NCI-H146 (cell line): ENCODE data around the gene KCNAB1.
"Not testable (repeated sequence)": the region's sequence is repeated elsewhere in the genome, so short reads cannot be mapped to it uniquely, and the experiment has no call there.

Experiments used
- DNase-seq: peaks from one replicate; lab custom pipeline; 2025; lab: John Stamatoyannopoulos, UW

The KCNAB1 gene

DNA sequence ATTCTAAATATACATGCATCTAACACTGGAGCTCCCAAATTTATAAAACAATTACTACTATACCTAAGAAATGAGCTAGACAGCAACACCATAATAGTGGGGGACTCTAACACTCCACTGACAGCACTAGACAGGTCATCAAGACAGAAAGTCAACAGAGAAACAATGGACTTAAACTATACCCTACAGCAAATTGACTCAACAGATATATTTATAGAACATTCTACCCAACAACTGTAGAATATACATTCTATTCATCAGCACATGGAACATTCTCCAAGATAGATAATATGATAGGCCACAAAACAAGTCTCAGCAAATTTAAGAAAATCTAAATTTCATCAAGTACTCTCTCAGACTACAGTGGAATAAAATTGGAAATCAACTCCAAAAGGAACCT, 102.0 kb downstream of the KCNAB1 start:
- not testable (repeated sequence) for DNase-seq

DNA sequence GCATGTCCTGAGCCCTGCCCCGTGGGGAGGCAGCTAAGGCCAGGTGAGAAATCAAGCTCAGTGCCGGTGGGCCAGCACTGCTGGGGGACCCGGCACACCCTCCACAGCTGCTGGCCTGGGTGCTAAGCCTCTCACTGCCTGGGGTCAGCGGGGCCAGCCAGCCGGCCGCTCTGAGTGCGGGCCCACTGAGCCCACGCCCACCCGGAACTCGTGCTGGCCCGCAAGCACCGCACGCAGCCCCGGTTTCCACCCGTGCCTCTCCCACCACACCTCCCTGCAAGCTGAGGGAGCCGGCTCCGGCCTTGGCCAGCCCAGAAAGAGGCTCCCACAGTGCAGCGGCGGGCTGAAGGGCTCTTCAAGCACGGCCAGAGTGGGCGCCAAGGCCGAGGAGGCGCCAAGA, 103.7 kb downstream of the KCNAB1 start:
- not testable (repeated sequence) for DNase-seq

DNA sequence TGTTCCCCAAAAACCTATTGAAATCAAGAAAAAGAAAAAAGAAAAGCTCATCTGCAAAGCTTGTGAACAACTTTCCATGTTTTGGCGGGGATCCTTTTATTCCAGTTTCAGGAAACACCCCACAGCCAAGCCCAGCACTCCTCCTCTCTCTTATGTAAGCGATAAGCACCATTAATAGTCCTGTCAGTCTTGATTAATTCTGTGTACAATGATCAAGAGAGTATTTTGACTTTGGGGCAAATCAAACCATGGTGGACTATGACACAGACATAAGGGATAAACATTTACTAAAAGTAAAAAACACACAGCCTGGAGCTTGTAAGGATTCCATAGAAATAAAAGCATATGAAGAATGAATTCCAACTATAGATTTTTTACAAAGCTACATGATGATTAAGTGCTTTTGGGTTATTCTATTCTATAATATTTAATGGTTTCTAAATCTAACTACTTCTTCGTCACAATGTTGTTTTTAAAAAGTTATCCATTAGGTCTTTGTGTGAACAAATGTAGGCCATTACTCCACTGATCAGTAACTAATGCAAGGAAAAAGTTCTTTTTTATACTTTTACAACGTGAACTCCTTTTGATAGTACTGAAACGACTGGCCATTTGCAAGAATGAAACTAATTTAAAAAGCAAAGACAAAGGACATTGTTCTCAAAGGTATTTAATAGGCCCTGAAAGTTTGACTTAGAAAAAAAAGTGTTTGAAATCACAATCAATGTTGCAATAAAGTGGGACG, 106.5 kb downstream of the KCNAB1 start:
- no peak for DNase-seq

DNA sequence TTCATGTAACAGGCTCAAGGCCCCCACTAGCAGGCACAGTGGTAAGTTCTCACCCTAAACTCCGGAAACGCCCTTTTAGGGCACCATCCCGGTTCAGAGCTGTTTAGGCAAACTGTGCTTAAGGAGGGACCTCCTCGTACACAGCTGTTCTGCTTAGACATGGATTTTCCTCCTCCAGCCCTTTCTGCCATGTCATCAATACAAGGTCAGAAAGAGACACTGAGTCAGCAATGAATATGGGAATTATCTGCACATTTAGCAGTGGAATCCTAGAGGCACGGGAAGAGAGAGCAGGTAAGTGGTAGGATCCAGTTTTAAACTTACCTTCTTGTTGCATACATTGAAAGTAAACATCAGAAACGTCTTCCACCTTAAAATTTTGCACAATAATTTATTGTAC, 107.3 kb downstream of the KCNAB1 start:
- no peak for DNase-seq

DNA sequence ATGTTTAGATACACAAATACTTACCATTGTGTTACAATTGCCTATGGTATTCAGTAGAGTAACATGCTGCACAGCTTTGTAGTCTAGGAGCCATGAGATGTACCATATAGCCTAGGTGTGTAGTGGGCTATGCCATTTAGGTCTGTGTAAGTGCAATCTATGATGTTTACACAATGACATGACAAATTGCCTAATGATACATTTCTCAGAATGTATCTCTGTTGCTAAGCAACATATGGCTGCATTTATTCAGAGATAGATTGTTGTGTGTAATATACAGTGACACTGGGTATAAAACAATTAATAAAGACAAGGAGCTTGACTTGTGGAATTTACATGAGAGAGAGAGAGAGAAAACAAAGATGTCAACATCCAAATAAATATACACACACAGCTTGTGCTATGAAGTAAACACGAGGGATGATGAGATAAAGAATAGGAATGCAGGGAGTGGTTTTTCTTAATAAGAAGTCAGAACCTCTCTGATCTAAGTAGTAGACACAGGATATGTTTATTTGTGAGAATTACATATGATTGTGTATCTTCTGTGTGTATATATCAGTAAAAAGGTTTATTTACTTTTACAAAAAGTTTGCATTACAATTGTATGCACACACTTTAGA, 110.0 kb downstream of the KCNAB1 start:
- DNase-seq = no peak

DNA sequence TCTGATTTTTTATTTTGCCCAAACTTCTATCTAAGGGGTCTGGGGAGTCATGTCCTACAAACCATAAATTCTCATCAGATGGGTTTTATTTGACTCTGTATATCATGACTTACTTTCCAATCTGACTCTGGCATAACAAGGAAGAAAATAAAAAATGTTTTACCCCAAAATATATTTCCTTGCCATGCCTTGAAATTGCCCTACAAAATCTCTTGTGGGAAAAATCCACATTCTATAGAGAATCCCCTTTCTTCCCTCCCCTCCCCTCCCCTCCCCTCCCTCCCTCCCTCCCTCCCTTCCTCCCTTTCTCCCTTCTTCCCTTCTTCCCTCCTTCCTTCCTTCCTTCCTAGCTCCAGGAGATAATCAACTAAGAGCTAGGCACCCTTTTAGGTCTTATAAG, 110.8 kb downstream of the KCNAB1 start:
- DNase-seq = not testable (repeated sequence)

DNA sequence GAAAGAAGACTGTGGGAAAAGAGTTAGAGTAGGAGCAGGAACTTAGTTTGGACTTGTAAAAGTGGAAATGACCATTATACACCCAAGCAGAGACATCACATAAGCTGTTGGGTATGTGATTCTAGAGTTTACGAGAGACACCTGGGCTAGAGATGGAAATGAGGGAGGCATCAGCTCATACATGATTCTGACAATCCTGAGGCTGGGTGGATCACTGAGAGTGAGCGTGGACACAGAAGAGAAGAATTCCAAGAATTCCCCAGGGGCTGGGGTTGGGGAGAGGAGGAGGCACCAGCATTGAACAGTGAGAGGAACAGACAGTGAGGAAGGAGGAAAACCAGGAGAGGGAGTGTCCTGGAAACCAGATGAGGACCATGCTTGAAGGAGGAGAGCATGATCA, 113.5 kb downstream of the KCNAB1 start:
- DNase-seq = no peak

DNA sequence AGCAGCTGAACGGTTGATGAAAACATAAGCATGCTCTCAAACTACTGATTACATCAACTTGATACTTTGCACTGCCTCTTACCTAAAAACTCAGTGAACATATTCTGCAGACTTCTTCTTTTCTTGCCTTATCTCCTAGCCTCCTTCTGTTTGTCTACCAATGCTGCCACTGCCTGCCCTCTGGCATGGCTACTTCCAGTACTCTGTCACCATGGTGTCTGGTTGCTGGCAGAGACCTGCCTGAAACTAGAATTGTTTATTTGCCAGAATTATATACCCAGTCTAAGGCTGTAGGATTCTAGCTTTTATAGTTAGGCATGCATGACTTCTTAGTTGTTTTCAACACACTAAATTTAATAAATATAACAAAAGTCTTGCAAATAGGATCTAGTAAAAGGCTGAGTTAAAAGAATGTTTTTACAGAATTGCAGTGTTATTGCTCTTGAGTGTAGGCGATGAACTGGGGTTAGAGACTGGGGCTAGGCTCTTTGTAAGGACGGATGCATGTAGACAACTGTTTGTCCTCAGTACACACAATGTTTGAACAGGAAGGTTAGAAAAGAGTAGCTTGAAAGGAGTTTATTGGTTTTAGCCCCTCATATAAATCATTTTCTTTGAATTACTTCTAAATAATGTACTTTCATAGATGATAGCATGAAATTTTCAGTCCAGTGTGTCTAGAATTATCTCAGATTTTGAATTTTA, 116.3 kb downstream of the KCNAB1 start:
- no peak for DNase-seq

DNA sequence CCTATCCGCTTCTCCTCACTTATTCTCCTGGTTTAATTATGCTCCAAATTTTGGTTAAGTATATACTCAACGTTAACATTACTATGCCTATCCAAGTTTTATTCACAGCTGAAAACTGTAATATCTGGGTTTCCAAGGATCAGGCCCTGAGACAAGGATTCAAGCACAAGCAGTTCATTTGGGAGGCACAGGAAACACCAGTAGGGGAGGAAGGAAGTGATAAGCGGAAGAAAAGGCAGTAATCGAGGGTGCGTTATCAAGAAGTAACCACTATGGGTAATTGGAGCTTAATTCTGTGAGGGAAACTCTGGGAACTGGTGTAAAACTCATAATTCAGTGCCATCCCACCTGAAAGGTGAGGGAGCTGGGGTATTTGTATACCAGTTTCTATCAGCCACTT, 120.3 kb downstream of the KCNAB1 start:
- DNase-seq = no peak

DNA sequence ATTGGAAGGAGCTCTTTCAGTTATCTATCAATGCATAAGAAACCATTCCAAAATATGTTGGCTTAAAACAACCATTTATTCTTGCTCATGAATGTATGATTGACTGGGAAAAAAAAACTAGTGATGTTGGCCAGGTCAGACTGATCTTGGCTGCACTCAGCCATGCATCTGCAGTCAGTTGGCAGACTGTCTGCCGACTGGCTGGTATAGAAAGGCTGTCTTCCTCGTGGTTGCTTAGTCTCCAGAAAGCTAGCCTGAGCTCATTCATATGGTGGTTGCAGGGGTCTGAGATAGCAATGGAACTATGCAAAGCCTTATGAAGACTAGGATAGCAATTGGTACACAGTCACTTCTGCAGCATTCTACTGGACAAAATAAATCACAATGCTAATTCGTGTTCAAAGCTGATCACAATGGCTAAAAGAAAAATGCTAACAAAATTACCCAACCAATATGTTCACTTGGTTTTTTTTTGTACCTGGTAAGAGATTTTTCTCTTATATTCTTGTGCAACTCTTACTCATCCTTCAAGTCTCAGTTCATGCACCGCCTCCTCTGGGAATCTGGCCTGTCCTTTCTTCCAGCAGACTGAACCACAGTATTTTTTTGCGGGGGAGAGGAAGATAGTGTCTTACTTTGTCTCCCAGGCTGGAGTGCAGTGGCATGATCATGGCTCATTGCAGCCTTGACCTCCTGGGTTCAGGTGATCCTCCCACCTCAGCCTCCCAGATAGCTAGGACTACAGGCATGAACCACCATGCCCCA, 126.8 kb downstream of the KCNAB1 start:
- no peak for DNase-seq

DNA sequence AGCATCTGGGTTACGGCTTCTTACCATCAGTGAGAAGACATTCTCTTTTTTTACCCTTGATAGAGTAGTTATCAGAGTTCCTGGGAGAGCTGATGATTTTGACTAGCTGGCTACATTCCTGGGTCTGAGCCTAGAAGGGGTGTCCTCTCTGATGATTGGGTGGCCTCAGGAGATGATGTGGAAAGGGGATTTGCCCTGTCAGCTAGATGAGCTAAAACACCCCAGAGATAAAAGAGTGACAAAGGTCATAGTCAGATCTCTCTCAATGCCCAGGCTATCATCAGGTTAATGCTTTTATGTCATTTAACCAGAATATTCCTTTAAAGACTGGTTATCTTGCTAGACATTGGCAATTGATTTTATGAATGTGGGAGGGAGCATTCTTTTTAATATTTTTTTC, 130.2 kb downstream of the KCNAB1 start:
- no peak for DNase-seq

DNA sequence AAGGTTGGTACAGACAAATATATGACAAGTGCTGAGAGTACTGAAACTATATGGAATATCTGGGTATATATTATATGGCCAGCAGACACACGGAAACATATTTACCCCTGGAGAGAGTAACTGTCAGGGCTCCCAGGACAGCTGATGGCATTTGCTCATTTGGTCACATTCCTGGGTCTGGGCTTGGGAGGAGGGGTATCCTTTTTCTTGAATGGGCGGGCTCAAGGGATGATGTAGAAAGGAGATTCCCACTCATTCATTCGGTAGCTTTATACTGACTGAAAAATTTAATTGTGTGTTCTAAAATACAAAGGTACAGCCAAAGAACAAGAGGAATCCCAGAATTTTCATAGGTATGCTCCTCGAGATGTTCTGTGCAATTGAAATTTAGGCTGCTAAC, 131.0 kb downstream of the KCNAB1 start:
- DNase-seq = no peak

DNA sequence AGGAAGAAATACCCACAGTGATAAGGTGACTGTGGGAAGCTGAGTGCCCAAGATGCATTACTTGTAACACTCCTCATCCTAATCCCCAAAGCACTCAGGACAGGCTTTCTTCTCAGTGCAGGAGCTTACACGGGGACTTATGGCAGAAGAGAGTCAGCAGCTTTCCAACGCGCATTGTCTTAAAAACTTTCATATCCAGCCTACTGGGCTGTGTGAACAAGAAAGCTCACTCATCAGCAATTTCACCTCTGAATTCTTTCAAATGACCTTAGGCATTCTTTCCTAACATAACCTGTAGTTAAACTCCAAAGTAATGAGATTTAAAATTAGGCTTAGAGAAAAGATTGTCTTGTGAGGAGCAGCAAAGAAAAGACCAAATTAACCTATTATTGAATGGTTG, 132.3 kb downstream of the KCNAB1 start:
- DNase-seq = no peak

DNA sequence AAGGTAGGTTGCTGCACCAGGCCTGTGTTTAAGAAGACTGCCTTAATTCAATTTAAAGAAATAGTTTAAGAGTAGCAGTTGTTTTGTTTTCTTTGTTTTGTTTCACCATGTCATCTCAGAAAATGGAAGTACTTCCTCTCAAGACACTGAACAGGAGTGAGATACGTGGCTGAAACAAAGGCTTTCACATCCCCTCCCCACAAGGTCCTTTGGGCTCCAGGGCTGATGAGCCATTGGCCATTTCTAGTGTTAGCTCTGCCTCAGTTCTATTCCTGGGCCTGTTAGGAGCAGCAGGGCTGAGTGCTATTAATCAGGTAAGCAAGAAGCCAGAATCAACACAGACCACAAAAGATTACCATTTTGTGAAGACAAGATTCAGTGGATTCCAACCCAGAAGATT, 132.8 kb downstream of the KCNAB1 start:
- no peak for DNase-seq

DNA sequence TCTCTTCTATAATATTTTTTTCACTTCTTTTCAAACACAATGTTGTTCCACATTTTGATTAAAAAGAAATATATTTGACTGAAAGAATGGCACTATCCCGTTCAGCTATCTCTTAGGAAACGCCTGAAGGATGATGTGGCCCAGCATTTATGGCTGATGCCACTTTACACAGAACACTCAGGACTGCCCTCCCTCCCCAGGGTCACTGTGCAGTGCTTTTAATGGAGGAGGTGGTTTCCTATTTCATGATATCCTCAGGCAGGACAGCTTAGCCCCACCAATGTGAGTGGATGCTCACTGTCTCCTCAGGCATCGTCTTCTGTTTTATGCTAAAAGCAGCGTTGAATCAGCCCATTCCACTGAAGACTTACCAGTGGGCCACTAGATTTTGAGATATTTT, 135.9 kb downstream of the KCNAB1 start:
- DNase-seq = no peak

DNA sequence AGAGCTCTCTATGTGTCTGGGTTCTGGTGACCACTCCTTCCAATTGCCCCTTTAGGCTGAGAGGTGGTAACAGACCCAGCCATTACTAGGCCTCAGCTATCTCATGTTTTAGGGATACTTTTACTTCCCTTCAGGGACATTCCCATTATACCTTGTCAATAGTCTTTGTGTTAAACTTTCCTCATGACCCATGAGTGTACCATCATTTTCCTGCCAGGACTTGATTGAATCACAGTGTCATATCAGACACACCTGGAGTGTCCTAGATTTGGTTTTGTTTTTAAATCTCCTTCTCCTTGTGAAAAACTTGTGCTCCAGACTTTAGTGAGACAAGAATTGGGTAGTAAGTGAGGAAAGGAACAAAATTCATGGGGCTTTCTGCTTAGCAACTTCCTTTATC, 136.6 kb downstream of the KCNAB1 start:
- no peak for DNase-seq

DNA sequence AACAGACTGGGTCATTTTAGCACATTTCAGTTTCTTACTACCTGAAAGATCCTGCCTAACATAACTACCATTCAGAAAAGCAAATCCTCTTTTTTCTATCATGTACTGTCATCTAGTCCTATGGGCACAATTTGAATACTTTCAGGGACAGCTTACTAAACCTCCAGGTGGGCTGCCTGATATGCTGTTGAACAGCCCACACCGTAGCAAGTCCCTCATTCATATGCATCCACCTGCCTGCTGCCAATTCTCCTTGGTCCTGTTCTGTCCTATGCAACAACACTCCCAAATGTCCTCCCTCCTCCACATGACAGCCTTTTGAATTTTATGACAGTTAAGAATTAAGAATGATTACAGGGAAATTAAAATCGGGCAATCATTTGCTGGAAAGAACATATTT, 137.9 kb downstream of the KCNAB1 start:
- DNase-seq = no peak

DNA sequence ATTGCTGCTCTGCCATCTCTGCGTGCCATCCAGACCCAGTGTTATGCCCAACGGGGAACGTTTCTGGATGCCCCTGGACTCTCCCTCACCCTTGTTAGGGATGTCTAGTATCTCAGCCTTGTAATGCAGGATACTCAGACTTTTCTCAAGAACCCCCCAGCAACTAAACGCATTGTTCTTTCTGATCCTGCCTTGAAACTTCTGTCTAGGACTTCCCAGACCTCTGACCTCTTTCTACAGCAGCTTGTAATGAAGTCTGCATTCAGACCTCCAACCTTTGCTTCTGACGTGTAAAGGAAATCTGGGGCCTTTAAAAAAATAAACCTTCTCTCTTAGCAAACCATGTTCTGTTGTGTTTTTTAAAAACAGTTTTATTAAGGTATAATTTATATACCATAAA, 139.5 kb downstream of the KCNAB1 start:
- no peak for DNase-seq

DNA sequence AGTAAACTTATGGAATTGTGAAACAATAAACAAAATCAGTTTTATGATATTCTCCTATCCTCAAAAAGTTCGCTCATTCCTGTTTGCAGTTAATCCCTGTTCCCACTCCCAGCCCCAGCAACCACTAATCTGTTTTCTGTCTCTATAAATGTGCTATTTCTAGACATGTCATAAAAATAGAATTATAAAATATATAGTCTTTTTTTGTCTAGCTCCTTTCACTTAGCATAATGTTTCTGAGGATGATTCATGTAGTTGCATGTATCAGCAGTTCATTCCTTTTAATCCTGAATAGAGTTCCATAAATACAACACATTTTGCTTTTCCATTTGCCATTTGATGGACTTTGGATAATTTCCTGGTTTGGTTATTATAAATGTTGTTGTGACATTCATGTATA, 140.0 kb downstream of the KCNAB1 start:
- no peak for DNase-seq

DNA sequence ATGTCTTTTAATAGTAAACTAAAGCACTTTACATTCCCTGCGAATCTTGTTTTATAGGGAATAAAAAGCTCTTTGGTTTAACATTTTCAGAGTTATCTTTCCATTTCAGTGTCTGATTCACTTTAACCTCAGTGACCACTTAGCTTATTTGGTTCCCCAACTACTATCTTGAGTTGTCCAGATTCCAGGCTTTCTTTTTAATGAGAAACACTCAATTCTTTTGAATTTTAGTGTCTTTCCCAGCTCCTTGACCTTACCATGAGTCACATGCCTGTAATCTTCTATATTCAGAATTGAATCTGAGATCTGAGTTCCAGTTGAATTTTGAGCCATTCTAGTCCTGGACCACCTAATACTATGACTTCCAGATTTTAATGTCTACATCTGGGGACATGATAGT, 144.4 kb downstream of the KCNAB1 start:
- no peak for DNase-seq

DNA sequence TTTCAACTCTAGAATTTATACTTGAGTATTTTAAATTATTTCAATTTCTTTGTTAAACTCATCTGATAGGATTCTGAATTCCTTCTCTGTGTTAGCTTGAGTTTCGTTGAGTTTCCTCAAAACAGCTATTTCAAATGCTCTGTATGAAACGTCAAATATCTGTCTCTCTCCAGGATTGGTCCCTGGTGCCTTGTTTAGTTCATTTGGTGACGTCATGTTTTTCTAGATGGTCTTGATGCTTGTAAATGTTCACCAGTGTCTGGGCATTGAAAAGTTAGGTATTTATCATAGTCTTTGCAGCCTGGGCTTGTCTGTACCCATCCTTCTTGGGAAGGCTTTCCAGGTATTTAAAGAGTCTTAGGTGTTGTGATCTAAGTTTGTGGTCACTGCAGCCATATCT, 151.1 kb downstream of the KCNAB1 start:
- DNase-seq = no peak

DNA sequence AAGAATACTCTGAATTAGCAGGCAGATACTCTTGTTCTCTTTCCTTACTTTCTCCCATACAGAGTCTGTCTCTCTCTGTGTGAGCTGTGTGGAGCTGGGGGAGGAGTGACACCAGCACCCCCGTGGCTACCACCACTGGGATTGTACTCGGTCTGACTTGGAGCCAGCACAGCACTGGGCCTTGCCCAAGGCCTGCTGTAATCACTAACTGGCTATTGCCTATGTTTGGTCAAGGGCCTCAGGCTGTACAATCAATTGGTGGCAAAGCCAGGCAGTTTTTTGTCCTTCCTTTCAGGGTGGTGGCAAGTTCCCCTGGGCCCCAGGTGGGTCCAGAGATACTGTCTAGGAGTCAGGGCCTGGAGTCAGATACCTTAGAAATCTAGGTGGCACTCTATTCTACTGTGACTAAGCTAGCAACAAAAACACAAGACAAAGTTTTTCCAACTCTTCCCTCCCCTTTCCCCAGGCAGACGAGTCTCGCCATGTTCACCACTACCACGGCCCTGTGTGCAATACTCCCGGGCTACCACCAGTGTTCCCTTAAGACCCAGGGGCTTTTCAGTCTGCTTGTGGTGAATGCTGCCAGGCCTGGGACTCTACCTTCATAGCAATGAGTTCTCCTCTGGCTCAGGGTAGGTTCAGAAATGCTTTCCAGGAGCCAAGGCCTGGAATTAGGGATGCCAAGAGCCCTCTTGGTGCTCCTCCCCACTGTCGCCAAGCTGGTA, 151.8 kb downstream of the KCNAB1 start:
- no peak for DNase-seq
